GM19043 (cell line): ENCODE results near the gene MAST1.
A peak's percentile ranks its signal among the peaks of the same experiment; 100 is the strongest.
"Not testable (repeated sequence)": the region's sequence is repeated elsewhere in the genome, so short reads cannot be mapped to it uniquely, and the experiment has no call there.

Source experiments
- ATAC-seq: cut with Tn5 transposase; IDR thresholded peaks from one replicate; pipeline ENCODE4 v1.9.1; 2021; ENCODE audit warnings: low read depth; ENCODE audit not compliant: unreplicated experiment

MAST1 gene

DNA sequence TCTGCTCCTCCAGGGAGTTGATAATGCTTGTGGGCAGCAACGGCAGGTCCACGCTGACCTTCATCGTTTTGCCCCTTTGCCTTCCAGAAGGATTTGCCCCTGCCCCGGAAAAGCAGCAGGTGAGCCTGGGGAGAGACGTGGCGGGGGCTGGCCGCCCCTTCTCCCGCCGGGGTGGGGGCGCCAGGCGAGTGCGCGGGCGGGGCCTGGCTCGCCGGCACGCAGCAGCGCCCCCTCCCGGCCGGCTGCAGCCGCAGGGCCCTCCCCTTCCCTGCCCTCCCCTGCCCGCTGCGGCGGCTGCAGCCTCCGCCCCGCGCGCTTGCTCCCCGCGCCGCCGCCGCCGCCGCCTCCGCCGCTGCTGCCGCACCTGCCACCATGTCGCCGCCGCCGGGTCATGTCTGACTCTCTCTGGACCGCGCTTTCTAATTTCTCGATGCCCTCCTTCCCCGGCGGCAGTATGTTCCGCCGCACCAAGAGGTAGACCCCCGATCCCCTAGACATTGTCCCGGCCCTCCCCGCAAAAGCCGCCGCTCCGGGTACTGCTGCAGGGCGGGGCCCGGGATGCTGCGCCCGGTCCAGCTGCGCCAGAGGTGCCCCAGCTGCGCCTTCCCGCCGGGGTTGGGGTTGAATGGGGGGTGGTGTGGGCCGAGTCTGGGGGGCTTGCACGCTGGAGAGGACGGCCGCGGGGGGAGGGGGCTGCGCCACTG, at the start of gene MAST1:
TSS of gene MAST1 (plus strand) at position 334 of the 704 bp plus-strand sequence. CDS start at position 392, 58 bp downstream.
- ATAC-seq = no peak

DNA sequence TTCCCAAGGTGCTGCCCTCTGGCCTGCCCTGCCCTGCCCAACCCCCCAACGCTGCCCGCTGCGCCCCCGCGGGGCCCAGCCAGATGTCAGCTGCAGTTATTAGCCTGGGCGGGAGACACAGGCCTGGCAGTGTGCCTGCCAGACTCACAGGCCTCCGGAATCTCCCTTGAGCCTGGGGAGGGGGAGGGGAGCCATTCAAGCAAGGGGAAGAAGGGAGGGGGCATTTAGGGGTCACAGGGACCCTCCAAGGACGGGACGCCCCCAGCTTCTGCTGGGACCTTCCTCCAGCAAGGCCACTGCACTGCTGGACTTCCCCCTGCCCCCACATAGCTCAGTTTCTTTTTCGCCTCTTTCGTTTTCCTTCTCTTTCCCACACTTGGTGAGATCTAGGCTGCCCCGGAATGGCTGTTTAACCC, 49.6 kb upstream of the MAST1 start:
- ATAC-seq = no peak

DNA sequence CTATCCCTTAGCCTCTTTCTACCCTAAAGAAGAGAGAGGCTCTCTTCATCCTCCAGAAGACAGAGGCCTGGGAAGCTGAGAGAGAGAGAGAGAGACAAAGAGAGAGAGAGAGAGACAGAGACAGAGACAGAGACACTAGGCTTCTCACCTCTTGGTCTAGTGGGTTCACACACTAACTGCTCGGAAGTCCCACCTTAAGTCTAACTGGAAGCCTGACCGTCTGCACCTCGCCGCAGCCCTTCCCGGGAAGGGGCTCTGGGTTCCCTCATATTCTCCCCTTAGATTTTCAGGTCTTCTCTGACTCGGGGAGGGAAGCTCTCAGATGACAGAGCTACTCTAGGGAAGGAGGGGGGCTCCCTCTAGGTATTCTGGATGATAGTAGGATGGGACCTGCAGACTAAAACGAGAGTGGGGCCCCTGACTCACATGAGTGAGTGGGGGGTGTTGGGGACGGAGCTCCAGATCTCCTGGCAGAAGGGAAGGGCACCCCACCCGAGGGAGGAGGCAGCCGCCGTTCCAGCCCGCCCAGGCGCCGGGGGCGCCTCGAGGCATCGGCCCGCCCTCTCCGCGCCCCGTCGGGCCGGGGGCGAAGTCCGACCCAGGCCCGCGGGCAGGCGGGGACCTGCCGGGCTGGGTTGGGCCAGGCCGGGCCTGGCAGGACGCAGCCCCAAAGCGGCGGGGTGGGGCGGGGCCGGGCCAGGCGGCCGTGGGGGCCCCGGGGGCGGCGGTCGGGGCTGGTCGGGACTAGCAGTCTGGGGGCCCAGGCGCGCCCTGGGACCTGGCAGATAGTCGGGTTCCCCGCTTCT, 49.0 kb upstream of the MAST1 start:
- peak; percentile 1 for ATAC-seq

DNA sequence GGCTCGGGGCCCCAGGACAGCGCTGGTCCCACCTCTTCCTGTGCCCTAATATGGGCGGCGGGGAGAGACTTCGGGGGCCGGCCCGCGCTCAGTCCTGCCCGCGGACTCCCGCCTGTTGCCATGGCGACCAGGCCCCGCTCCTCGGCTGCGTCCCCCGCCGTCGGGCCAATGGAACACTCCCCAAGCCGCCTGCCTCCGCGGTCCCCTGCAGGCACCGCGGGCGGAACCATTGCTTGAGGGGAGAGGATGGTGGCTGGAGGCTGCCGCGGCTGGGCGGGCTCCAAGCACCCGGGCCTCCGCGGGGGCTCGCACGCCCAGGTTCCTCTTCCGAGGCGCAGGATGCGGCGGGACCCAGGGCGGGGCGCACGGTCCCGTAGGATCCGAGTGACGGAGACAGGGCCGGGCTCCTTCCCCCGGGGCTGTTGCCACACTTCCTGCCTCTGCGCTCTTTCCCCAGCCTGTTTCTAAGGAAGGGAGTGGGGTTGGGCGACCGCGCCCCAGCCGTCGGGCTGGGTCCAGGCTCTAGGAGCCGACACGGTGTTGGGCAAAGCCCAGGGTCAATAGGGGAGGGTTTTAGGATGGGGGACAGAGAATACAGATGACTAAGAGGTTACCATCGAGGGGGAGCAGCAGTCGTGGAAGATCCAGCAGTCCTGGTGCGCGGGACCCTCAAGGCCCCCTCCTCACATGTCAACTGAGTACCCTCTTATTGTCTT, 48.3 kb upstream of the MAST1 start:
- ATAC-seq = peak; percentile 44

DNA sequence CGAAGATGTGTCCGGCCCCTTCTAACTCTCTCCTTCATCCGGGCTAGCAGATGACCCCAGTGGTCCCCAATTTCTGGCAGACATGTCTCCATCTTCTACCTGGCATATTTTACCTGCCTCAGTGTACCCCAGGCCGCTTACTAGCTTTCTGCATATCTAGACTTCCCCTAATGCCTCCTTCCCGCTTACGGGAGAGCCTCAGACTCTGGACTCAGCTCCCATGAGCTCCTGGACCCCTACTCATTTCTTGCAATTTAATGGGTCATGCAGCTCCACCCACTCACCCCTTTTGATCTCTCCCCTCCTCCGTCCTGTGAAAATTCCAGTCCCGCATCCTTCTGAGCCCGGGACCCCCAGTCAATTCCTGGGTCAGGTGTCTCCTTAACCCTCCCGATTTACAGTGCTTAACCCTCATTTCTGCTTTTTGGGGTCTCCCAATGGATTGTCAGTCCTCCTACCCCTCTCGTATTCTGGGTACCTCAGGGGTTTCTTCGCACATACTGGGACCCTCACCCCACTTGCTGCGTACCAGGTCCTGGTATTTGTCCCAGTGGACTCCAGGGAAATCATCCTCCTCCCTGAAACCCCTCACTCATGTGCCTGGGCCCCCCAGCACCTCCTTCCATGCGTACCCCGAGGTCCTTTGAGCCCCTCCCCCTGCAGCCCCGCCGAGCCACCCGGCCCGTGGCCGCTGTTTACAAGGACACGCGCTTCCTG, 47.5 kb upstream of the MAST1 start:
- no peak for ATAC-seq

DNA sequence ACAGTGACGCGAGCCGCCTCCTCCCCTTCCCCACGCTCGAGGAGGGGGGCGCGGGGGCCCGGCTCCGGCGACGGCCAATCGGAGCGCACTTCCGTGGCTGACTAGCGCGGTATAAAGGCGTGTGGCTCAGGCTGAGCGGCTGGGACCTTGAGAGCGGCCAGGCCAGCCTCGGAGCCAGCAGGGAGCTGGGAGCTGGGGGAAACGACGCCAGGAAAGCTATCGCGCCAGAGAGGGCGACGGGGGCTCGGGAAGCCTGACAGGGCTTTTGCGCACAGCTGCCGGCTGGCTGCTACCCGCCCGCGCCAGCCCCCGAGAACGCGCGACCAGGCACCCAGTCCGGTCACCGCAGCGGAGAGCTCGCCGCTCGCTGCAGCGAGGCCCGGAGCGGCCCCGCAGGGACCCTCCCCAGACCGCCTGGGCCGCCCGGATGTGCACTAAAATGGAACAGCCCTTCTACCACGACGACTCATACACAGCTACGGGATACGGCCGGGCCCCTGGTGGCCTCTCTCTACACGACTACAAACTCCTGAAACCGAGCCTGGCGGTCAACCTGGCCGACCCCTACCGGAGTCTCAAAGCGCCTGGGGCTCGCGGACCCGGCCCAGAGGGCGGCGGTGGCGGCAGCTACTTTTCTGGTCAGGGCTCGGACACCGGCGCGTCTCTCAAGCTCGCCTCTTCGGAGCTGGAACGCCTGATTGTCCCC, 46.8 kb upstream of the MAST1 start, which contains the start of gene JUNB:
TSS of gene JUNB (plus strand) at position 142 of the 706 bp plus-strand sequence. CDS start at position 428, 286 bp downstream.
- ATAC-seq = no peak

DNA sequence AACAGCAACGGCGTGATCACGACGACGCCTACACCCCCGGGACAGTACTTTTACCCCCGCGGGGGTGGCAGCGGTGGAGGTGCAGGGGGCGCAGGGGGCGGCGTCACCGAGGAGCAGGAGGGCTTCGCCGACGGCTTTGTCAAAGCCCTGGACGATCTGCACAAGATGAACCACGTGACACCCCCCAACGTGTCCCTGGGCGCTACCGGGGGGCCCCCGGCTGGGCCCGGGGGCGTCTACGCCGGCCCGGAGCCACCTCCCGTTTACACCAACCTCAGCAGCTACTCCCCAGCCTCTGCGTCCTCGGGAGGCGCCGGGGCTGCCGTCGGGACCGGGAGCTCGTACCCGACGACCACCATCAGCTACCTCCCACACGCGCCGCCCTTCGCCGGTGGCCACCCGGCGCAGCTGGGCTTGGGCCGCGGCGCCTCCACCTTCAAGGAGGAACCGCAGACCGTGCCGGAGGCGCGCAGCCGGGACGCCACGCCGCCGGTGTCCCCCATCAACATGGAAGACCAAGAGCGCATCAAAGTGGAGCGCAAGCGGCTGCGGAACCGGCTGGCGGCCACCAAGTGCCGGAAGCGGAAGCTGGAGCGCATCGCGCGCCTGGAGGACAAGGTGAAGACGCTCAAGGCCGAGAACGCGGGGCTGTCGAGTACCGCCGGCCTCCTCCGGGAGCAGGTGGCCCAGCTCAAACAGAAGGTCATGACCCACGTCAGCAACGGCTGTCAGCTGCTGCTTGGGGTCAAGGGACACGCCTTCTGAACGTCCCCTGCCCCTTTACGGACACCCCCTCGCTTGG, 46.1 kb upstream of the MAST1 start:
- no peak for ATAC-seq

DNA sequence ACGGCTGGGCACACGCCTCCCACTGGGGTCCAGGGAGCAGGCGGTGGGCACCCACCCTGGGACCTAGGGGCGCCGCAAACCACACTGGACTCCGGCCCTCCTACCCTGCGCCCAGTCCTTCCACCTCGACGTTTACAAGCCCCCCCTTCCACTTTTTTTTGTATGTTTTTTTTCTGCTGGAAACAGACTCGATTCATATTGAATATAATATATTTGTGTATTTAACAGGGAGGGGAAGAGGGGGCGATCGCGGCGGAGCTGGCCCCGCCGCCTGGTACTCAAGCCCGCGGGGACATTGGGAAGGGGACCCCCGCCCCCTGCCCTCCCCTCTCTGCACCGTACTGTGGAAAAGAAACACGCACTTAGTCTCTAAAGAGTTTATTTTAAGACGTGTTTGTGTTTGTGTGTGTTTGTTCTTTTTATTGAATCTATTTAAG, 45.4 kb upstream of the MAST1 start:
- ATAC-seq = no peak

DNA sequence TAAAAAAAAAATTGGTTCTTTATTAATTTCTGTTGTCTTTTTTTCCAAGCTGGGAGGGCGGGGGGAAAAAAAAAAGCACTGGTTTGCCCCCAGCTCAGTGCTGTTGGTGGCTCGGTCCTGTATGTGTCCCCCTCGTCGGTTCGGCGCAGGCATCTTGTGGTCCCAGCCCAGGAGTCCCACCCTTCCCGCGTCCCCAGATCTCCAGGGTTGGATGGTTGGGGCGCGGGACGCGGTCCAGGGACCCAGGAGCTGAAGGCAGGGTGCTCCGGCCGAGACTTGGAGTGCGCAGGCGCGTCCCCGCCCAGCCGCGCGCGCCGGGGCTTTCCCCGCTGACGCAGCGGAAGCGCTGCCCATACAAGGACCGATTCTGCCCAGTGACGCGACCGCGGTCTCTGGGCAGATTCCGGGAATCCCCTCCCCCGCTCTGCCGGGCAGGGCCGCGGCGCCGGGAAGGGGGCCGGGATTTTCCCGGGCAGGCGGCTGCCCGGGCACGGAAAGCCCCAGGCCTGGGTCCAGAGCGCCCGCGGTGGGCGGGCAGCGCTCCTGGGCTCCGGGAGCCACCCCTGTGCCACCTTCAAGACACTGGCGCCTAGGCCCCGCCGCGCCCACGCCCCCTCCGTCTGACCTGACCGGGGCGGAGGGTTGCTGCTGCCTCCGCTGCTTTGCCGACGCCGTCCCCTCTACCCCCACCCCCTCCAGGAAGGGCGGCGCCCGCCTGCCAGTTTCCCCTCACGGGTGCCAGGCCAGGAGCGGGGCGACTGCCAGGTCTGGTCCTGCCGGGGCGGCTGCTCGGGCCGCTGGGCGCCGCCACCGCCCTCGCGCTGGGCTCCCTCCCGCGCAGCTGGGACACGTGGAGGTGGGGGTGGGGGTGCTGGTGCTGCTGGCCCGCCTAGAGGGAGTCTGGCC, 44.8 kb upstream of the MAST1 start:
- no peak for ATAC-seq

DNA sequence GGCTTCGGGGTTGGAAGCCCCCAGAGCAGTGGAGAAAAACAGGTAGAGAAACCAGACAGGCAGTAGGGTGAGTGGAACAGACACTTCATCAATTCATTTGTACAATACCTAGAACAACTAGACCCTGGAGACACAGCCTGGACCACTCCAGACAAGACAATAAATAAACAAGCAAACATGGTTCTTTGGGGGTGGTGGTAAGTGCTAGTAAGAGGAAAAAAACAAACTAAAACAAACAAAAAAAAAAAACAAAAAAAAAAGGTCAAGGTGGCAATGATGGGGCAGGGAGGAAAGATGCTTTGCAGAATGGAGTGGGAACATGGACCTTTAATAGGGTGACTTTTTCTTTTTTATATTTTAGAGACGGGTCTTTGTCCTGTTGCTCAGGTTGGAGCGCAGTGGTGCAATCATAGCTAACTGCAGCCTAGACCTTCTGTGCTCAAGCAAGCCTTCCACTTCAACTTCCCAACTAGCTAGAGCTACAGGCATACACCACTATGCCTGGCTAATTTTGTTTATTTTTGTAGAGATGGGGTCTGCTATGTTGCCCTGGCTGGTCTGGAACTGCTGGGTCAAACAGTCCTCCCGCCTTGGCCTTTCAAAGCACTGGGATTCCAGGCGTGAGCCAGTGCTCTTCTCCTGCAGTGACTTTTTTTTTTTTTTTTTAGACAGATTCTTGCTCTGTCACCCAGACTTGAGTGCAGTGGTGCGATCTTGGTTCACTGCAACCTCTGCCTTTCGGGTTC, 43.9 kb upstream of the MAST1 start:
- no peak for ATAC-seq

DNA sequence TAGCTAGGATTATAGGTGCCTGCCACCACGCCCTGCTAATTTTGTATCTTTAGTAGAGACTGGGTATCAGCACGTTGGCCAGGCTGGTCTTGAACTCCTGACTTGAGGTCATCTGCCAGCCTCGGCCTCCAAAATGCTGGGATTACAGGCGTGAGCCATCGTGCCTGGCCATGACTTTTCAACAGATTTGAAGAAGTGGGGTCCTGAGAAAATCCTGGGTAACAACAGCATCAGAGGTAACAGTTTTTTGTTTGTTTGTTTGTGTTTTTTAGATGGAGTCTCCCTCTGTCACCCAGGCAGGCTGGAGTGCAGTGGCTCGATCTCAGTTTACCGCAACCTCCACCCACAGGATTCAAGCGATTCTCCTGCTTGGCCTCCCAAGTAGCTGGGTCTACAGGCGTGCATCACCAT, 43.3 kb upstream of the MAST1 start:
- ATAC-seq = no peak

DNA sequence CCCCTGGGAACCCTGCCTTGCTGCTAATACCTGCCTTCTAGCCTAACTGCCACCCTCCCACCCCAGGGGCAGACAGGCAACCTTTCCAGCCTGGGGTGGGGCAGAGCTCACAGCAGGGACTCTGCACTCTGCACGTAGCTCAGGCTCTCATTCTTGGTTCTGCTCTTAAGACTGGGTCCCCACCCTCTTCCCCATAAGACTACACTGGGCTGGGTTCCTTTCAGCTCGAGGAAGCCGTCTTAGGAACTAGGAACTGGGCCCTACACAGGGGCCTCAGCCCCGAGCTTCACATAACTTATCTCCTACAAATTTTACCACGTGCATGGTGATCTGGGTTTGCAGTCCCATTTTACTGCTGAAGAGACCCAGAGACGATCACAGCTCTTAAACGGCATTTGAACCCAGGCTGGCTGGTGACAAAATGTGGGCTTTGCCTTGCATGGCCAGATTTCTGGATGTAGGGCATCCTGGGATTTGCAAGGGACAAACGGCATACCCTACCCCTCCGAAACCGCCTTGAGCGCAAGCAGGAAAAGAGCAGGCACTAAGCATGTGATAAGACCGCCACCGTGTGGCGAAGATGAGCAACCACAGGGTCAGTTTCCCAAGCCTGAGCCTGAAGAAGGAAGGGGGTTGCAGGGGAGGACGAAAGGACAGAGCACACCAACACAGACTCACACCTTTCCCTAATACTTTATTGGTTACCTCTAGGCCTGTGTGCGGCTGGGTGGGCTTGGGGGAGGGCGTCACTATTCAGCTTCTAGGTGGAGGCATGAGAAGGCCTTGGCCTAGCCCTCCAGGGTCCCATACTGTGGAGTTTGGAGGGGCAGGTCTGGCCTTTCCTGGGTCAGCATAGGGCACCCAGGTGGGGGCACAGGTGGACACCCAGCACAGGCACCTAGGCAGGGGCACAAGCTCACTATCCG, 41.9 kb upstream of the MAST1 start:
- ATAC-seq = no peak

DNA sequence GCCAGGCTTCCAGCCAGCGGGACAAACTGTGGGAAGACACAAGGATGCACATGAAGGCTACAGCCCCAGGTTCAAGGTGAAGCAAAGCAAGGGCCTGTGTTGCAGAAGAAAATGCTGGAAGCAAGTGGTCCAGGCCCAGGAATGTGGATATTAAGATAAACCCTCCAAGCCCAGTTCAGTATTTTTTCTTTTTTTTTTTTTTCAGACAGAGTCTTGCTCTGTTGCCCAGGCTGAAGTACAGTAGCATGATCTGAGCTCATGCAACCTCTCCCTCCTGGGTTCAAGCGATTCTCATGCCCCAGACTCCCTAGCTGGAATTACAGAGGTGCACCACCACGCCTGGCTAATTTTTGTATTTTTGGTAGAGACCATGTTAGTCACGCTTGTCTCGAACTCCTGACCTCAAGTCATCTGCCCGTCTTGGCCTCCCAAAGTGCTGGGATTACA, 41.2 kb upstream of the MAST1 start:
- no peak for ATAC-seq

DNA sequence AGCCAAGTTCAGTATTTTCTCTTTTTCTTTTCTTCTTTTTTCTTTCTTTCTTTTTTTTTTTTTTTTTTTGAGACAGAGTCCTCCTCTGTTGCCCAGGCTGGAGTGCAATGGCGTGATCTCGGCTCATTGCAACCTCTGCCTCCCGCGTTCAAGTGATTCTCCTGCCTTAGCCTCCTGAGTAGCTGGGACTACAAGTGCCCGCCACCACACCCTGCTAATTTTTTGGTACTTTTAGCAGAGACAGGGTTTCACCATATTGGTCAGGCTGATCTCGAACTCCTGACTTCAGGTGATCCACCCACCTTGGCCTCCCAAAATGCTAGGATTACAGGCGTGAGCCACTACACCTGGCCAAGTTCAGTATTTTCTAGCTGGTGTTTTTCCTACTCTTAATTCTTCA, 40.7 kb upstream of the MAST1 start:
- ATAC-seq = not testable (repeated sequence)

DNA sequence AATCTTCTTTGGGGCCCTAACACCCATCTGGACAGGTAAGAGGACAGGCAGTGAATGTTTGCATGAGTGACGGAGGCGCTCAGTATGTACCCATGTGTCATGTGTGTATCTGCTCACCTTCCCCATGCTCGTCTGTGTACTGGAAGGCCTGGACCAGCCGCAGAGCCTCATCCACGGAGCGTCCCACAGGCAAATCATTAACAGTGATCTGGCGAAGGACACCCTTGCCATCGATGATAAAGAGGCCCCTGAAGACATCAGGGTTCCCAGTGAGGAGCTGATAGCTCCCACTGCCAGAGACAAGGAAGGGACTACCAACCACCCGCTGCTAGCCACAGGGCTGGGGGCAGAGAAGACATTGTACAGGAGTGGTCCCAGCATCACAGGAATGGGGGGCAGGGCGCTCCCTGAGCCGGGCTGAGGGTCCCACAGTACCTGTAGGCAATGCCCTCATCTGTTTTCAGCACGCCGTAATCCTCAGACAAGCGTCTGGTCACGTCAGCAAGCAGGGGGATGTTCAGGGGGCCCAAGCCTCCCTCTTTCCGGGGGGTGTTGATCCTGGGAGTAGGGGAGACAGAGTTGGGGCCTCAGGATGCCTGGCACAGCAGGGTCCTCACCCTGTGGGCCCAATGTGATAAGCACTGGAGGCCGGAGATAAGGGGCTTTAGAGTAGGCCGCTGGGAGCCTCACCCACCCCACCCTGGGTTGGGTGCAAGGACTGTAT, 38.4 kb upstream of the MAST1 start:
- no peak for ATAC-seq

DNA sequence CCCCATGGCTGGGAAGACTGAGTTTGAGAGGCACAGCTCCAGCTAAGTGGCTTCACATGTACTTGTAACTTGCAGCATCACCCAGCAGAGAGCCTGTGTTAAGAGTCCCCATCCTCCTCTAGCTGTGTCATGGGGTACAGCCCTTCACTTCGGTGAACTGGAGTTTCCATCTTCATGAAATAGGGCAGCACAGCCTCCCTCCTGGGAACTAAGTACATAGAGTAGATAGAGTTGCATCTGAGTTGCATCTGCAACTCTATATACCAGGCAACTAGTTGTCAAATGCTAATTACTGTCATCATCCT, 37.9 kb upstream of the MAST1 start:
- no peak for ATAC-seq
